Suprapubic skin (tissue), 4 donors: ENCODE results near the gene AP1M1. TPM values are rescaled to one million over a fixed set of nuclear protein-coding genes. Genes with fewer than 3 reads are reported as not detected.

ENCODE experiments used
- DNase-seq, 2 donors: peaks; one replicate each; pipeline ENCODE4 v3.0.0-alpha.2; 2019; ENCODE audit warnings: low spot score in 2 of 2
- H3K27ac ChIP-seq: fragments of 200-600 bp; sonication (generic); one replicate; pipeline ENCODE4 v1.5.1; 2019
- H3K27me3 ChIP-seq: fragments of 200-600 bp; sonication (generic); one replicate; pipeline ENCODE4 v1.5.1; 2019
- H3K36me3 ChIP-seq: fragments of 200-600 bp; sonication (generic); one replicate; pipeline ENCODE4 v1.5.1; 2019
- H3K4me1 ChIP-seq: fragments of 200-600 bp; sonication (generic); one replicate; pipeline ENCODE4 v1.5.1; 2019
- H3K4me3 ChIP-seq: fragments of 200-600 bp; sonication (generic); one replicate; pipeline ENCODE4 v1.5.1; 2019; ENCODE audit warnings: mild to moderate bottlenecking
- H3K9me3 ChIP-seq: fragments of 200-600 bp; sonication (generic); one replicate; pipeline ENCODE4 v1.5.1; 2019
- CTCF ChIP-seq, 2 donors: fragments of 200-600 bp in 1 of 2; fragments of 450-650 bp in 1 of 2; sonication (generic) in 1 of 2; IDR thresholded peaks; one replicate each; pipeline ENCODE4 v1.5.1; 2016 to 2019; ENCODE audit warnings: antibody characterized with exemption in 2 of 2, mild to moderate bottlenecking in 1 of 2, moderate library complexity in 1 of 2
- EP300 ChIP-seq: sonication (generic); formaldehyde crosslinking; IDR thresholded peaks from one replicate; pipeline ENCODE4 v1.6.1; 2017; ENCODE audit warnings: antibody characterized with exemption
- POLR2A ChIP-seq, 2 donors: fragments of 450-650 bp; IDR thresholded peaks; one replicate each; pipeline ENCODE4 v1.6.1; 2017; ENCODE audit warnings: antibody characterized with exemption in 2 of 2, mild to moderate bottlenecking in 2 of 2, moderate library complexity in 2 of 2
- POLR2AphosphoS5 ChIP-seq, 3 donors: sonication (generic); formaldehyde crosslinking; IDR thresholded peaks; one replicate each; pipeline ENCODE4 v1.6.1; 2017; ENCODE audit warnings: antibody characterized with exemption in 3 of 3
- WGBS: methylation state at CpG from one replicate; pipeline ENCODE4 v1.1.5; 2018; 5-methylcytosine and 5-hydroxymethylcytosine counted together
- total RNA-seq, 4 donors: library from RNA; depleted of rRNA; stranded (reverse); fragments of >200 nt; gene quantifications; one replicate each; pipeline ENCODE4 v1.1.0, GENCODE V29; 2016

AP1M1 gene
- total RNA-seq, 4 donors from 2014 or later, result 37.2 to 61.2 (median 45.0) TPM

GRCh38 chr19:16254851-16255408 is 57.2 kb downstream of the AP1M1 start:
- WGBS, result 87% methylated on average over 6 of the region's 6 CpGs
- TF ChIP-seq CTCF (IDR thresholded peaks at IDR 0.05), result no peak
- no peak for TF ChIP-seq EP300
- TF ChIP-seq POLR2A (IDR thresholded peaks at IDR 0.05), result no peak
- TF ChIP-seq POLR2AphosphoS5 (IDR thresholded peaks at IDR 0.05), result no peak

GRCh38 chr19:16257509-16258002 is 59.8 kb downstream of the AP1M1 start:
- no peaks in the 10 kb centered on the region for H3K27me3 ChIP-seq
- peaks cover 31% of the 10 kb centered on the region for H3K4me1 ChIP-seq
- no peaks in the 10 kb centered on the region for H3K36me3 ChIP-seq
- H3K9me3 ChIP-seq, result no peaks in the 10 kb centered on the region
- peak overlapping the region; percentile 62 for H3K27ac ChIP-seq
- TF ChIP-seq CTCF (IDR thresholded peaks at IDR 0.05), result no peak
- TF ChIP-seq POLR2A (IDR thresholded peaks at IDR 0.05), result no peak
- DNase-seq, result no peak
- WGBS, result 95% methylated on average over 8 of the region's 8 CpGs
- H3K4me3 ChIP-seq, result no peak overlapping the region

More at GRCh38 chr19:16254851-16255408, 57.2 kb downstream of the AP1M1 start:
- H3K27ac ChIP-seq, result no peak overlapping the region
- peaks cover 31% of the 10 kb centered on the region for H3K4me1 ChIP-seq
- H3K36me3 ChIP-seq, result no peaks in the 10 kb centered on the region
- no peaks in the 10 kb centered on the region for H3K9me3 ChIP-seq
- no peaks in the 10 kb centered on the region for H3K27me3 ChIP-seq
- no peak for DNase-seq
- H3K4me3 ChIP-seq, result no peak overlapping the region

- Histone ChIP-seq H3K36me3 (no peaks in the 10 kb centered on the region), H3K9me3 (no peaks in the 10 kb centered on the region), H3K27me3 (no peaks in the 10 kb centered on the region), H3K4me3 (no peak overlapping the region), H3K27ac (peak overlapping the region; percentile 62), H3K4me1 (peaks cover 26% of the 10 kb centered on the region)
- DNase-seq, result peak in 1 of 2 donors; percentile 82
- 29% methylated on average over 3 of the region's 18 CpGs for WGBS
- TF ChIP-seq POLR2A (IDR thresholded peaks at IDR 0.05), result peak in 1 of 2 donors; percentile 53
- TF ChIP-seq CTCF (IDR thresholded peaks at IDR 0.05), result no peak
- TF ChIP-seq POLR2AphosphoS5 (IDR thresholded peaks at IDR 0.05), result peak in 2 of 3 donors; percentile 63 to 81
- peak; percentile 70 for TF ChIP-seq EP300
Measured at GRCh38 chr19:16258440-16258903, 60.8 kb downstream of the AP1M1 start.

GRCh38 chr19:16259385-16260159 is 61.9 kb downstream of the AP1M1 start:
- peak overlapping the region; percentile 62 for H3K27ac ChIP-seq
- WGBS, result 72% methylated on average over 22 of the region's 22 CpGs
- H3K36me3 ChIP-seq, result no peaks in the 10 kb centered on the region
- H3K4me1 ChIP-seq, result peaks cover 20% of the 10 kb centered on the region
- no peak for DNase-seq
- no peaks in the 10 kb centered on the region for H3K27me3 ChIP-seq
- TF ChIP-seq CTCF (IDR thresholded peaks at IDR 0.05), result no peak
- TF ChIP-seq POLR2A (IDR thresholded peaks at IDR 0.05), result no peak
- TF ChIP-seq EP300, result no peak
- no peak for TF ChIP-seq POLR2AphosphoS5 (IDR thresholded peaks at IDR 0.05)
- no peaks in the 10 kb centered on the region for H3K9me3 ChIP-seq
- H3K4me3 ChIP-seq, result no peak overlapping the region

- Histone ChIP-seq H3K4me1 (peaks cover 20% of the 10 kb centered on the region), H3K36me3 (no peaks in the 10 kb centered on the region), H3K9me3 (no peaks in the 10 kb centered on the region), H3K27ac (no peak overlapping the region), H3K4me3 (no peak overlapping the region), H3K27me3 (no peaks in the 10 kb centered on the region)
- no peak for DNase-seq
- WGBS, result 88% methylated on average over 4 of the region's 4 CpGs
- TF ChIP-seq EP300, result no peak
- no peak for TF ChIP-seq CTCF (IDR thresholded peaks at IDR 0.05)
Measured at GRCh38 chr19:16260160-16260811, 62.6 kb downstream of the AP1M1 start.
